Measurements from ENCODE around the gene NAA11.

Gene NAA11

GRCh38 chr4:79348405-79348804 is 22.5 kb upstream of the NAA11 start:
- no peak overlapping the region for H3K27ac ChIP-seq (ENCODE audit: insufficient read depth, low read length, poor library complexity, severe bottlenecking)
- H3K9me3 ChIP-seq (ENCODE audit: control insufficient read depth, low read length): no peaks in the 10 kb centered on the region
- no peak for DNase-seq
- no peaks in the 10 kb centered on the region for H3K36me3 ChIP-seq (ENCODE audit: control insufficient read depth, insufficient read depth, low read length)
- H3K4me1 ChIP-seq (ENCODE audit: control insufficient read depth, insufficient read depth, low read length, poor library complexity, severe bottlenecking): no peaks in the 10 kb centered on the region
- no peaks in the 10 kb centered on the region for H3K27me3 ChIP-seq (replicated peaks; ENCODE audit: control insufficient read depth, insufficient read depth, low read length, poor library complexity, severe bottlenecking)
- no peak overlapping the region for H3K4me3 ChIP-seq (ENCODE audit: insufficient read depth, low read depth, low read length, poor library complexity, severe bottlenecking)

- Histone ChIP-seq H3K27ac (ENCODE audit: insufficient read depth, low read length, poor library complexity, severe bottlenecking) (no peak overlapping the region), H3K4me3 (ENCODE audit: insufficient read depth, low read depth, low read length, poor library complexity, severe bottlenecking) (no peak overlapping the region), H3K27me3 (replicated peaks; ENCODE audit: control insufficient read depth, insufficient read depth, low read length, poor library complexity, severe bottlenecking) (no peaks in the 10 kb centered on the region), H3K4me1 (ENCODE audit: control insufficient read depth, insufficient read depth, low read length, poor library complexity, severe bottlenecking) (no peaks in the 10 kb centered on the region), H3K36me3 (ENCODE audit: control insufficient read depth, insufficient read depth, low read length) (no peaks in the 10 kb centered on the region), H3K9me3 (ENCODE audit: control insufficient read depth, low read length) (peaks cover 3% of the 10 kb centered on the region)
- no peak for DNase-seq
Measured at GRCh38 chr4:79341893-79342653, 16.2 kb upstream of the NAA11 start.

GRCh38 chr4:79340568-79340967 is 14.7 kb upstream of the NAA11 start:
- Histone ChIP-seq H3K27me3 (replicated peaks; ENCODE audit: control insufficient read depth, insufficient read depth, low read length, poor library complexity, severe bottlenecking) (no peaks in the 10 kb centered on the region), H3K36me3 (ENCODE audit: control insufficient read depth, insufficient read depth, low read length) (no peaks in the 10 kb centered on the region), H3K4me1 (ENCODE audit: control insufficient read depth, insufficient read depth, low read length, poor library complexity, severe bottlenecking) (no peaks in the 10 kb centered on the region), H3K4me3 (ENCODE audit: insufficient read depth, low read depth, low read length, poor library complexity, severe bottlenecking) (no peak overlapping the region), H3K27ac (ENCODE audit: insufficient read depth, low read length, poor library complexity, severe bottlenecking) (no peak overlapping the region), H3K9me3 (ENCODE audit: control insufficient read depth, low read length) (peaks cover 3% of the 10 kb centered on the region)
- no peak for DNase-seq

- no peak for DNase-seq
- Histone ChIP-seq H3K27ac (ENCODE audit: insufficient read depth, low read length, poor library complexity, severe bottlenecking) (no peak overlapping the region), H3K4me3 (ENCODE audit: insufficient read depth, low read depth, low read length, poor library complexity, severe bottlenecking) (no peak overlapping the region), H3K27me3 (replicated peaks; ENCODE audit: control insufficient read depth, insufficient read depth, low read length, poor library complexity, severe bottlenecking) (no peaks in the 10 kb centered on the region), H3K36me3 (ENCODE audit: control insufficient read depth, insufficient read depth, low read length) (no peaks in the 10 kb centered on the region), H3K9me3 (ENCODE audit: control insufficient read depth, low read length) (peaks cover 3% of the 10 kb centered on the region), H3K4me1 (ENCODE audit: control insufficient read depth, insufficient read depth, low read length, poor library complexity, severe bottlenecking) (no peaks in the 10 kb centered on the region)
Measured at GRCh38 chr4:79338148-79338547, 12.3 kb upstream of the NAA11 start.

GRCh38 chr4:79334783-79335182 is 8.9 kb upstream of the NAA11 start:
- Histone ChIP-seq H3K27me3 (replicated peaks; ENCODE audit: control insufficient read depth, insufficient read depth, low read length, poor library complexity, severe bottlenecking) (no peaks in the 10 kb centered on the region), H3K36me3 (ENCODE audit: control insufficient read depth, insufficient read depth, low read length) (no peaks in the 10 kb centered on the region), H3K4me3 (ENCODE audit: insufficient read depth, low read depth, low read length, poor library complexity, severe bottlenecking) (no peak overlapping the region), H3K9me3 (ENCODE audit: control insufficient read depth, low read length) (no peaks in the 10 kb centered on the region), H3K27ac (ENCODE audit: insufficient read depth, low read length, poor library complexity, severe bottlenecking) (no peak overlapping the region), H3K4me1 (ENCODE audit: control insufficient read depth, insufficient read depth, low read length, poor library complexity, severe bottlenecking) (no peaks in the 10 kb centered on the region)
- no peak for DNase-seq

GRCh38 chr4:79334341-79334740 is 8.5 kb upstream of the NAA11 start:
- Histone ChIP-seq H3K4me1 (ENCODE audit: control insufficient read depth, insufficient read depth, low read length, poor library complexity, severe bottlenecking) (no peaks in the 10 kb centered on the region), H3K9me3 (ENCODE audit: control insufficient read depth, low read length) (no peaks in the 10 kb centered on the region), H3K36me3 (ENCODE audit: control insufficient read depth, insufficient read depth, low read length) (no peaks in the 10 kb centered on the region), H3K4me3 (ENCODE audit: insufficient read depth, low read depth, low read length, poor library complexity, severe bottlenecking) (no peak overlapping the region), H3K27ac (ENCODE audit: insufficient read depth, low read length, poor library complexity, severe bottlenecking) (no peak overlapping the region), H3K27me3 (replicated peaks; ENCODE audit: control insufficient read depth, insufficient read depth, low read length, poor library complexity, severe bottlenecking) (no peaks in the 10 kb centered on the region)
- DNase-seq: no peak

- H3K9me3 ChIP-seq (ENCODE audit: control insufficient read depth, low read length): no peaks in the 10 kb centered on the region
- no peaks in the 10 kb centered on the region for H3K27me3 ChIP-seq (replicated peaks; ENCODE audit: control insufficient read depth, insufficient read depth, low read length, poor library complexity, severe bottlenecking)
- H3K36me3 ChIP-seq (ENCODE audit: control insufficient read depth, insufficient read depth, low read length): no peaks in the 10 kb centered on the region
- no peaks in the 10 kb centered on the region for H3K4me1 ChIP-seq (ENCODE audit: control insufficient read depth, insufficient read depth, low read length, poor library complexity, severe bottlenecking)
- no peak overlapping the region for H3K27ac ChIP-seq (ENCODE audit: insufficient read depth, low read length, poor library complexity, severe bottlenecking)
- DNase-seq: no peak
- no peak overlapping the region for H3K4me3 ChIP-seq (ENCODE audit: insufficient read depth, low read depth, low read length, poor library complexity, severe bottlenecking)
Measured at GRCh38 chr4:79331126-79331876, 5.4 kb upstream of the NAA11 start.

- H3K27ac ChIP-seq (ENCODE audit: insufficient read depth, low read length, poor library complexity, severe bottlenecking): no peak overlapping the region
- no peak overlapping the region for H3K4me3 ChIP-seq (ENCODE audit: insufficient read depth, low read depth, low read length, poor library complexity, severe bottlenecking)
- no peaks in the 10 kb centered on the region for H3K9me3 ChIP-seq (ENCODE audit: control insufficient read depth, low read length)
- no peak for DNase-seq
- H3K4me1 ChIP-seq (ENCODE audit: control insufficient read depth, insufficient read depth, low read length, poor library complexity, severe bottlenecking): no peaks in the 10 kb centered on the region
- no peaks in the 10 kb centered on the region for H3K27me3 ChIP-seq (replicated peaks; ENCODE audit: control insufficient read depth, insufficient read depth, low read length, poor library complexity, severe bottlenecking)
- no peaks in the 10 kb centered on the region for H3K36me3 ChIP-seq (ENCODE audit: control insufficient read depth, insufficient read depth, low read length)
Measured at GRCh38 chr4:79330720-79331119, 4.9 kb upstream of the NAA11 start.

GRCh38 chr4:79325436-79325835 is 425 bp downstream of the NAA11 start:
- H3K4me3 ChIP-seq (ENCODE audit: insufficient read depth, low read depth, low read length, poor library complexity, severe bottlenecking): no peak overlapping the region
- H3K9me3 ChIP-seq (ENCODE audit: control insufficient read depth, low read length): no peaks in the 10 kb centered on the region
- H3K36me3 ChIP-seq (ENCODE audit: control insufficient read depth, insufficient read depth, low read length): no peaks in the 10 kb centered on the region
- no peaks in the 10 kb centered on the region for H3K27me3 ChIP-seq (replicated peaks; ENCODE audit: control insufficient read depth, insufficient read depth, low read length, poor library complexity, severe bottlenecking)
- no peak for DNase-seq
- H3K27ac ChIP-seq (ENCODE audit: insufficient read depth, low read length, poor library complexity, severe bottlenecking): no peak overlapping the region
- H3K4me1 ChIP-seq (ENCODE audit: control insufficient read depth, insufficient read depth, low read length, poor library complexity, severe bottlenecking): no peaks in the 10 kb centered on the region

- no peaks in the 10 kb centered on the region for H3K36me3 ChIP-seq (ENCODE audit: control insufficient read depth, insufficient read depth, low read length)
- H3K4me1 ChIP-seq (ENCODE audit: control insufficient read depth, insufficient read depth, low read length, poor library complexity, severe bottlenecking): no peaks in the 10 kb centered on the region
- H3K9me3 ChIP-seq (ENCODE audit: control insufficient read depth, low read length): no peaks in the 10 kb centered on the region
- no peaks in the 10 kb centered on the region for H3K27me3 ChIP-seq (replicated peaks; ENCODE audit: control insufficient read depth, insufficient read depth, low read length, poor library complexity, severe bottlenecking)
- no peak overlapping the region for H3K27ac ChIP-seq (ENCODE audit: insufficient read depth, low read length, poor library complexity, severe bottlenecking)
- no peak for DNase-seq
- H3K4me3 ChIP-seq (ENCODE audit: insufficient read depth, low read depth, low read length, poor library complexity, severe bottlenecking): no peak overlapping the region
Measured at GRCh38 chr4:79319975-79320374, 5.9 kb downstream of the NAA11 start.
